CD4-positive, alpha-beta T cell (primary cell): Measurements from ENCODE around the gene ZKSCAN3. TPM values are rescaled to one million over a fixed set of nuclear protein-coding genes. Genes with fewer than 3 reads are reported as not detected.
A peak's percentile ranks its signal among the peaks of the same experiment; 100 is the strongest.

Source experiments
- ATAC-seq: fragments of 200-7000 bp; cut with Tn5 transposase; one replicate; pipeline ENCODE4 v1.10.0; 2022; ENCODE audit warnings: mild to moderate bottlenecking; ENCODE audit not compliant: poor library complexity
- CTCF ChIA-PET: fragments of 350-600 bp; sonication (Branson Sonifier 250); formaldehyde crosslinking; loops from one replicate; lab custom pipeline; 2021; ENCODE audit warnings: antibody characterized with exemption, inconsistent platforms; lab: Charles Lee
- POLR2A ChIA-PET: fragments of 350-600 bp; sonication (Branson Sonifier 250); formaldehyde crosslinking; loops from one replicate; lab custom pipeline; 2021; ENCODE audit warnings: antibody characterized with exemption, inconsistent platforms; lab: Charles Lee
- DNase-seq, 14 experiments: peaks; one replicate each; pipeline ENCODE4 v3.0.0-alpha.2; 2013 to 2020; ENCODE audit warnings: mixed read lengths in 2 of 14
- H3K27ac ChIP-seq, 2 donors: one replicate each; pipeline versions ENCODE4 v1.5.1 to v1.7.0; 2013; ENCODE audit warnings: low read length in 2 of 2, low read depth in 1 of 2, mild to moderate bottlenecking in 1 of 2
- H3K27me3 ChIP-seq, 2 experiments: 1 replicate in 1 of 2; 2 replicates in 1 of 2; pipeline versions ENCODE4 v1.6.1 to v1.7.0; 2013; ENCODE audit warnings: low read length in 2 of 2, control low read depth in 1 of 2, mild to moderate bottlenecking in 1 of 2, moderate library complexity in 1 of 2; ENCODE audit not compliant: insufficient read depth in 2 of 2, control insufficient read depth in 1 of 2
- H3K36me3 ChIP-seq: one replicate; pipeline ENCODE4 v1.6.1; 2013; ENCODE audit warnings: low read length, control low read depth; ENCODE audit not compliant: insufficient read depth
- H3K4me1 ChIP-seq: one replicate; pipeline ENCODE4 v1.6.1; 2013; ENCODE audit warnings: low read length, control low read depth; ENCODE audit not compliant: insufficient read depth
- H3K4me3 ChIP-seq: one replicate; pipeline ENCODE4 v1.5.1; 2013; ENCODE audit warnings: mild to moderate bottlenecking, low read length, moderate library complexity
- H3K9me3 ChIP-seq, 2 experiments: 1 replicate in 1 of 2; 2 replicates in 1 of 2; pipeline versions ENCODE4 v1.6.1 to v1.7.0; 2013; ENCODE audit warnings: low read length in 2 of 2, mild to moderate bottlenecking in 2 of 2, control low read depth in 1 of 2, moderate library complexity in 1 of 2; ENCODE audit not compliant: control insufficient read depth in 1 of 2, insufficient read depth in 1 of 2
- H3K27ac Mint-ChIP-seq: one replicate; pipeline ENCODE4 v1.8.0; 2020; ENCODE audit warnings: mixed read lengths
- H3K27me3 Mint-ChIP-seq: one replicate; pipeline ENCODE4 v1.8.0; 2021; ENCODE audit warnings: mixed read lengths
- H3K36me3 Mint-ChIP-seq: one replicate; pipeline ENCODE4 v1.8.0; 2021; ENCODE audit warnings: low read depth, mixed read lengths
- H3K4me1 Mint-ChIP-seq: one replicate; pipeline ENCODE4 v1.8.0; 2021; ENCODE audit warnings: low read depth, mixed read lengths
- H3K4me3 Mint-ChIP-seq: one replicate; pipeline ENCODE4 v1.8.0; 2020; ENCODE audit warnings: mild to moderate bottlenecking, mixed read lengths
- H3K9me3 Mint-ChIP-seq: one replicate; pipeline ENCODE4 v1.8.0; 2020; ENCODE audit warnings: mixed read lengths
- intact Hi-C, 2 experiments: fragments of 100-400 bp; cut with DNase I in 1 of 2; cut with micrococcal nuclease in 1 of 2; formaldehyde crosslinking; loops; one replicate each; pipeline versions ENCODE4 v1.15.1 to v1.9.0; 2023 to 2025; cut with DNase I, micrococcal nuclease
- total RNA-seq, 174 experiments: library from RNA in 2 of 174; stranded (reverse) in 2 of 174; gene quantifications; one replicate each; pipeline ENCODE4 v1.2.3 and lab custom pipeline; 2021 to 2026
- TF ChIP-seq, protein P1 (sequence below): fragments of 200-600 bp; IDR thresholded peaks from one replicate; pipeline ENCODE4 v1.8.0; 2022; ENCODE audit warnings: antibody characterized with exemption, mild to moderate bottlenecking

ZKSCAN3 gene
- total RNA-seq, 2 experiments from 2014 or later: 0.88 to 0.89 TPM

DNA sequence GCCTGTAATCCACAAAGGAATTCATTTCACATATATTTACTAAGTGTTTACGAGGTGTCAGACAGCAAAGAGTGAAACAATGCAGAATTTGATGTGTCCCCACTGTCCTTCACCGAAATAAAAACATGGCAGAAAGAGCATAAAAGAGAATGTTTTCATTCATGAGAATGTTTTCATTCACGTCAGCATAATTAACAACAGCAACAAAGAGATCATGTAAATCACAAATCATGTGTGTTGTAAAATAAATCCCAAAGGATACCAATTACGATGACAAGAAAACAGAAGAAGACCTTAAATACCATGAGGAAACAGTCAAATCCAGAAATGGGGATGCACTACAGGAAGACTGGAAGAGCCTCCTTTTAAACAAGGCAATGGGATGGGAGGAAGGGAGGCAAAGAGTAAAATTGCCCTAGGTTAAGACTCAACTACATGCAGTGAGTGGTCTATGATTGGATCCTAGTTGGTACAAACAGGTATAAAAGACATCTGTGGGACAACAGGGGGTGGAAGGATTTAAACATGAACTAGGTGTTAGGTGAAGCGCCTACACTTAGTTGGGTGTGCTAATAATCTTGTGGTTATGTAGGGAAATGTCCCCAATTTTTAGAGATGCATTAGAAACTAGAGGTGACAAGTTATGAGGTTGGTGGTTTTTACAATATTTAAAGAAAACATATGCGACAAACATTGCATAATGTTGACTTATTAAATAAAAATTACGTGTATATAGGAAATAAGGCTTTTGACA is 15.3 kb upstream of the ZKSCAN3 start:
- Mint-ChIP-seq H3K27me3 (no peaks in the 10 kb centered on the region), H3K27ac (no peak overlapping the region), H3K9me3 (no peaks in the 10 kb centered on the region), H3K4me1 (peaks cover 5% of the 10 kb centered on the region), H3K4me3 (no peak overlapping the region), H3K36me3 (no peaks in the 10 kb centered on the region)
- H3K27ac ChIP-seq: peak overlapping the region; percentile 36 to 81
- DNase-seq: peak in 1 of 14 experiments; percentile 12
- no peak overlapping the region for H3K4me3 ChIP-seq
- peaks cover 23% of the 10 kb centered on the region for H3K4me1 ChIP-seq
- ATAC-seq: no peak
- TF ChIP-seq, protein P1, sequence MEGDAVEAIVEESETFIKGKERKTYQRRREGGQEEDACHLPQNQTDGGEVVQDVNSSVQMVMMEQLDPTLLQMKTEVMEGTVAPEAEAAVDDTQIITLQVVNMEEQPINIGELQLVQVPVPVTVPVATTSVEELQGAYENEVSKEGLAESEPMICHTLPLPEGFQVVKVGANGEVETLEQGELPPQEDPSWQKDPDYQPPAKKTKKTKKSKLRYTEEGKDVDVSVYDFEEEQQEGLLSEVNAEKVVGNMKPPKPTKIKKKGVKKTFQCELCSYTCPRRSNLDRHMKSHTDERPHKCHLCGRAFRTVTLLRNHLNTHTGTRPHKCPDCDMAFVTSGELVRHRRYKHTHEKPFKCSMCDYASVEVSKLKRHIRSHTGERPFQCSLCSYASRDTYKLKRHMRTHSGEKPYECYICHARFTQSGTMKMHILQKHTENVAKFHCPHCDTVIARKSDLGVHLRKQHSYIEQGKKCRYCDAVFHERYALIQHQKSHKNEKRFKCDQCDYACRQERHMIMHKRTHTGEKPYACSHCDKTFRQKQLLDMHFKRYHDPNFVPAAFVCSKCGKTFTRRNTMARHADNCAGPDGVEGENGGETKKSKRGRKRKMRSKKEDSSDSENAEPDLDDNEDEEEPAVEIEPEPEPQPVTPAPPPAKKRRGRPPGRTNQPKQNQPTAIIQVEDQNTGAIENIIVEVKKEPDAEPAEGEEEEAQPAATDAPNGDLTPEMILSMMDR: no peak
- intact Hi-C loops: loop anchor here in 1 of 2 experiments (10.0 kb wide), 1 partner anchor 110 kb away; the partner anchor contains the start of gene ZSCAN23
- no peaks in the 10 kb centered on the region for H3K36me3 ChIP-seq
- ChIA-PET CTCF (interaction anchor here (0.6 to 3.6 kb wide), 2 partner anchors 21 to 65 kb away, joined by 3 to 17 read pairs; no protein-coding TSS in a partner anchor), POLR2A (interaction anchor here (0.7 to 2.2 kb wide), 7 partner anchors 15 to 498 kb away, joined by 3 to 18 read pairs (median 7); partner anchors contain the start of genes ZKSCAN3, ZKSCAN8 and ZSCAN26)
- H3K9me3 ChIP-seq: no peaks in the 10 kb centered on the region
- H3K27me3 ChIP-seq: no peaks in the 10 kb centered on the region

DNA sequence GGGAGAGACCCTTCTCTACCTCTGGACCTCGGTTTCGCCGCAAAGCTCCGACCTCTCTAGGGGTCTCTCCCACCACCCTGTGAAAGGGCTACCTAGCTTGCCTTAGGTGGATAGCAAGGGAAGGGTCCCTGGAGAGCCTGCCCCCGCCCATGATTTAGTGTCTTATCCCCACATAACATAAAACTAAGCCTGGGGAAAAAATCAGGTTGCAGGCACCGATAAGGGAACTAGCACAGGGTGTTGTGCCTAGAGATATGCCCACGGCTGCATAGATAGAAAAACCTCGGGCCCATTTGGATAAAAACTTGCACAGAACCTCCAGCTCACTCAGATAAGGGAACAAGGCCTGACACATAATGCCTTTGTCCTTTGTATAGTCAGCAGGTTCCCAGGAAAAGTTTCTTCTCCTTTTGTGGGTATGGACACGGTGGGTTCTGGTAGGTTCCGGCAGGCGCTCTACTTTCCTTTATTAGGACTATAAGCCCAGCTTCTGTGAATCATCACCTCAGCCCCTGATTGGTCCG is 14.6 kb upstream of the ZKSCAN3 start:
- intact Hi-C loops: loop anchor here in 1 of 2 experiments (10.0 kb wide), 1 partner anchor 110 kb away; the partner anchor contains the start of gene ZSCAN23
- TF ChIP-seq, protein P1: no peak
- no peaks in the 10 kb centered on the region for H3K36me3 ChIP-seq
- H3K4me1 ChIP-seq: peaks cover 23% of the 10 kb centered on the region
- Mint-ChIP-seq H3K36me3 (no peaks in the 10 kb centered on the region), H3K4me3 (no peak overlapping the region), H3K9me3 (no peaks in the 10 kb centered on the region), H3K27me3 (no peaks in the 10 kb centered on the region), H3K27ac (no peak overlapping the region), H3K4me1 (peaks cover 5% of the 10 kb centered on the region)
- ChIA-PET CTCF (interaction anchor here (1.3 to 3.6 kb wide), 2 partner anchors 21 to 65 kb away, joined by 4 to 17 read pairs; no protein-coding TSS in a partner anchor), POLR2A (interaction anchor here (0.6 to 2.2 kb wide), 17 partner anchors 12 to 561 kb away, joined by 3 to 18 read pairs (median 5); partner anchors contain the start of genes ZKSCAN3, ZKSCAN4, ZKSCAN8 and ZSCAN16)
- H3K27me3 ChIP-seq: no peaks in the 10 kb centered on the region
- peak overlapping the region; percentile 81 to 85 for H3K27ac ChIP-seq
- H3K4me3 ChIP-seq: peak overlapping the region; percentile 65
- no peaks in the 10 kb centered on the region for H3K9me3 ChIP-seq
- DNase-seq: no peak
- peak; percentile 16 for ATAC-seq

DNA sequence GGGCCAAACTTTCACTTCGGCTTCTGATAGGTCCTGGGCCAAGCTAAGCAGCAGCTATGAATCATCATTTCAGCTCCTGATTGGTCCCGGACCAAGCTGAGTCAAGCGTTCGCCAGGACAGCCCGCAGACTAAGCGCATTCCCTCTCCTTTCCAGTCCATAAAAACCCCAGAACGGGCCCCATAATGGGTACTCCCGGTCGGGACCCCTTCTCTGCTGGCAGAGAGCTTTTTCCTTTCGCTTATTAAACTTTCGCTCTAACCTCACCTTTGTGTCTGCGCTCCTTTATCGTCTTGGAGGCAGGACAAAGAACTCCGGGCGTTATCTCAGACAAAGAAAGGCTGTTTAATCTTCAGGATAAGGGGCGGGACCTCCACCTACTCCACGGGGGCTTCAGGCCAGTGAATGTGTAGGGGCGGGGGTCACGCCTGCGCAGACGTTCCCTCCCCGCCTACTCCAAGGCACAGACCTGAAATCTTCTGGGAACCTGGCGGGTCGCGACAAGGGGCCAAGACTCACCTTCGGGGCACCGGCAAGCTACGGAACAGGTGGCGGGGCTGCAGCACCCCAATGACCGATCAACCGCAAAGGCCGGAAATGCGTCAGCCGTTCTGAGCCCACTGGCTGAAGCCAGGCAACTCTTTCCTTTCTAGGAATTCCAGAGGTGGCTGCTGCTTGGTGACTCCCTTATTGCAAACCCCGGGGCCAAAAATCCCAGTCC is 14.0 kb upstream of the ZKSCAN3 start, which contains the start of gene ZSCAN31:
Gene ZSCAN31 (minus strand): TSS at position 585 of the 720 bp plus-strand sequence. CDS start 6,465 bp downstream, outside the sequence.
- Mint-ChIP-seq H3K27ac (no peak within 1 kb of the TSS), H3K36me3 (no peaks in the 10 kb centered on the region)

More for the DNA sequence above, 14.0 kb upstream of the ZKSCAN3 start, which contains the start of gene ZSCAN31:
- Histone ChIP-seq H3K27ac (peak within 1 kb of the TSS; percentile 81 to 85), H3K27me3 (no peaks in the 10 kb centered on the region), H3K9me3 (no peaks in the 10 kb centered on the region), H3K4me1 (peaks cover 23% of the 10 kb centered on the region), H3K36me3 (no peaks in the 10 kb centered on the region), H3K4me3 (peak within 1 kb of the TSS; percentile 65)
- TF ChIP-seq, protein P1: no peak
- CTCF ChIA-PET: interaction anchor here (1.3 to 3.6 kb wide), 2 partner anchors 20 to 66 kb away, joined by 4 to 17 read pairs; no protein-coding TSS in a partner anchor
- POLR2A ChIA-PET: interaction anchor here (0.6 to 2.2 kb wide), 20 partner anchors 12 to 560 kb away, joined by 3 to 18 read pairs (median 5); partner anchors contain the start of genes ZKSCAN3, ZKSCAN4, ZKSCAN8 and ZSCAN16
- H3K4me1 Mint-ChIP-seq: peaks cover 5% of the 10 kb centered on the region
- ATAC-seq (peak; percentile 91), DNase-seq (peak; percentile 59 to 96 (median 72))
- H3K27me3 Mint-ChIP-seq: no peaks in the 10 kb centered on the region
- no peak within 1 kb of the TSS for H3K4me3 Mint-ChIP-seq
- peaks cover 2% of the 10 kb centered on the region for H3K9me3 Mint-ChIP-seq
- intact Hi-C loops: loop anchor here in 1 of 2 experiments (10.0 kb wide), 1 partner anchor 109 kb away; the partner anchor contains the start of gene ZSCAN23
